Neural cell (in vitro differentiated cells): ENCODE results near the gene APOM. TPM values are rescaled to one million over a fixed set of nuclear protein-coding genes. Genes with fewer than 3 reads are reported as not detected.

Experiments used
- H2AFZ ChIP-seq: fragments of 200-600, 300-800 bp; sonication (generic), shearing (Covaris generic); 2 replicates; pipeline ENCODE4 v1.6.0; 2014; ENCODE audit warnings: low read depth, mild to moderate bottlenecking, antibody characterized with exemption, low read length, moderate library complexity
- H3F3A ChIP-seq: fragments of 200-600 bp; shearing (Covaris generic); 2 replicates; pipeline ENCODE4 v1.6.1; 2016; ENCODE audit warnings: mild to moderate bottlenecking, moderate library complexity, mixed read lengths, antibody characterized with exemption, low read length; ENCODE audit not compliant: insufficient read depth, poor library complexity, severe bottlenecking
- H3K27ac ChIP-seq: fragments of 200-600, 300-800 bp; sonication (generic), shearing (Covaris generic); 2 replicates; pipeline ENCODE4 v1.5.1; 2014; ENCODE audit warnings: mild to moderate bottlenecking, low read length, moderate library complexity
- H3K27me3 ChIP-seq: fragments of 300-800, 200-600 bp; sonication (generic), shearing (Covaris generic); 2 replicates; pipeline ENCODE4 v1.6.0; 2014; ENCODE audit warnings: mild to moderate bottlenecking, low read depth, low read length, moderate library complexity; ENCODE audit not compliant: insufficient read depth
- H3K36me3 ChIP-seq: fragments of 300-800, 200-600 bp; sonication (generic), shearing (Covaris generic); 2 replicates; pipeline ENCODE4 v1.5.1; 2014; ENCODE audit warnings: mild to moderate bottlenecking, antibody characterized with exemption, low read length, moderate library complexity; ENCODE audit not compliant: insufficient read depth
- H3K4me2 ChIP-seq: fragments of 300-800, 200-600 bp; sonication (generic), shearing (Covaris generic); 2 replicates; pipeline ENCODE4 v1.6.0; 2014; ENCODE audit warnings: mild to moderate bottlenecking, low read length
- H3K4me3 ChIP-seq: fragments of 300-800, 200-600 bp; sonication (generic), shearing (Covaris generic); 2 replicates; pipeline ENCODE4 v1.5.1; 2014; ENCODE audit warnings: mild to moderate bottlenecking, low read length, moderate library complexity
- H3K79me2 ChIP-seq: fragments of 200-600 bp; shearing (Covaris generic); replicated peaks from 2 replicates; pipeline ENCODE4 v1.6.0; 2014; ENCODE audit warnings: mild to moderate bottlenecking, low read length, moderate library complexity; ENCODE audit not compliant: insufficient read depth
- H3K9ac ChIP-seq: fragments of 300-800, 200-600 bp; sonication (generic), shearing (Covaris generic); 2 replicates; pipeline ENCODE4 v1.6.1; 2016; ENCODE audit warnings: mild to moderate bottlenecking, low read length, mixed read lengths
- H3K9me2 ChIP-seq: fragments of 200-600 bp; shearing (Covaris generic); 2 replicates; pipeline ENCODE4 v1.6.1; 2016; ENCODE audit warnings: mild to moderate bottlenecking, low read length, mixed read lengths; ENCODE audit not compliant: insufficient read depth
- H3K9me3 ChIP-seq: fragments of 200-600, 300-800 bp; sonication (generic), shearing (Covaris generic); 2 replicates; pipeline ENCODE4 v1.6.1; 2016; ENCODE audit warnings: mild to moderate bottlenecking, mixed run types, low read length, moderate library complexity, mixed read lengths
- H4K20me1 ChIP-seq: fragments of 200-600 bp; shearing (Covaris generic); 2 replicates; pipeline ENCODE4 v1.6.1; 2016; ENCODE audit warnings: mild to moderate bottlenecking, mixed run types; ENCODE audit not compliant: insufficient read depth
- CTCF ChIP-seq: fragments of 450-650 bp; IDR thresholded peaks from 2 replicates; pipeline ENCODE4 v1.5.1; 2014; ENCODE audit warnings: antibody characterized with exemption, mild to moderate bottlenecking, moderate library complexity; ENCODE audit not compliant: poor library complexity, severe bottlenecking
- EP300 ChIP-seq: fragments of 450-650 bp; conservative IDR thresholded peaks from 2 replicates; pipeline ENCODE4 v1.6.1; 2014; ENCODE audit warnings: antibody characterized with exemption, mild to moderate bottlenecking, moderate library complexity; ENCODE audit not compliant: poor library complexity, severe bottlenecking
- EZH2 ChIP-seq: fragments of 200-600, 300-800 bp; shearing (Covaris generic), sonication (generic); IDR thresholded peaks from 2 replicates; pipeline ENCODE4 v1.6.1; 2014; ENCODE audit warnings: antibody characterized with exemption, low read length, borderline replicate concordance, mild to moderate bottlenecking; ENCODE audit not compliant: insufficient read depth, poor library complexity, severe bottlenecking
- MXI1 ChIP-seq: fragments of 450-650 bp; conservative IDR thresholded peaks from 2 replicates; pipeline ENCODE4 v1.6.1; 2014; ENCODE audit warnings: antibody characterized with exemption, mild to moderate bottlenecking; ENCODE audit not compliant: poor library complexity, severe bottlenecking
- POLR2AphosphoS5 ChIP-seq: IDR thresholded peaks from 2 replicates; pipeline ENCODE4 v1.6.1; 2012
- REST ChIP-seq: IDR thresholded peaks from 2 replicates; pipeline ENCODE4 v1.6.1; 2012; ENCODE audit warnings: borderline replicate concordance
- SMC3 ChIP-seq: fragments of 450-650 bp; conservative IDR thresholded peaks from 2 replicates; pipeline ENCODE4 v1.6.1; 2014; ENCODE audit warnings: antibody characterized with exemption, mild to moderate bottlenecking, moderate library complexity; ENCODE audit not compliant: poor library complexity
- TAF1 ChIP-seq: IDR thresholded peaks from 2 replicates; pipeline ENCODE4 v1.6.1; 2012; ENCODE audit warnings: low read depth
- polyA plus RNA-seq: library from polyadenylated mRNA; depleted of rRNA; stranded (reverse); fragments of >200 nt; gene quantifications from 2 replicates; pipeline ENCODE4 v1.2.3, GENCODE V29; 2014

The APOM gene
- polyA plus RNA-seq, 1 donor from 2014 or later: 4.4 TPM

GRCh38 chr6:31624070-31624469 is 31.6 kb upstream of the APOM start (continued):
- TF ChIP-seq EP300: no peak

- H3K9me2 ChIP-seq: no peaks in the 10 kb centered on the region
- H3F3A ChIP-seq: no peaks in the 10 kb centered on the region
- no peak overlapping the region for H3K9ac ChIP-seq
- peaks cover 40% of the 10 kb centered on the region for H3K79me2 ChIP-seq
- H4K20me1 ChIP-seq: no peaks in the 10 kb centered on the region
- peaks cover 5% of the 10 kb centered on the region for H3K36me3 ChIP-seq
- no peak overlapping the region for H3K27ac ChIP-seq
- no peaks in the 10 kb centered on the region for H3K27me3 ChIP-seq
- no peaks in the 10 kb centered on the region for H3K9me3 ChIP-seq
- H2AFZ ChIP-seq: no peak overlapping the region
- no peak for TF ChIP-seq TAF1
- no peak for TF ChIP-seq CTCF
- H3K4me3 ChIP-seq: no peak overlapping the region
- no peak overlapping the region for H3K4me2 ChIP-seq
These were observed 28.7 kb upstream of the APOM start for GRCh38 chr6:31626952-31627351.

DNA sequence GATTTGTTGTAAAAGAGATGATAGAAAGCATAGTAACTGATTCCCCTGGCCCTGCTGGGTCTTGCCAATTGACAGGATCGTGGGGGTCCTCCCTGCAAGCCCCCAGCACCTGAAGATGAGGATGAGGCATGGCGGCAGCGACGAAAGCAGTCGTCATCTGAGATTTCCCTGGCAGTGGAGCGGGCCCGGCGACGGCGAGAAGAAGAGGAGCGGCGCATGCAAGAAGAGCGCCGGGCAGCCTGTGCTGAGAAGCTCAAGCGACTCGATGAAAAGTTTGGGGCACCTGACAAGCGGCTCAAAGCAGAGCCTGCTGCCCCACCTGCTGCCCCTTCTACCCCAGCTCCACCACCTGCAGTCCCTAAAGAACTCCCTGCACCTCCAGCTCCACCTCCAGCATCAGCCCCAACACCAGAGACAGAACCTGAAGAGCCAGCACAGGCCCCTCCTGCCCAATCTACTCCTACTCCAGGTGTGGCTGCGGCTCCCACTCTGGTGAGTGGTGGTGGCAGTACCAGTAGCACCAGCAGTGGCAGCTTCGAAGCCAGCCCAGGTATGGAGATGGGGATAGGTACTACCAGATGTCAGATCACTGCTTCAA is 27.9 kb upstream of the APOM start:
- H3K27ac ChIP-seq: no peak overlapping the region
- H3K9ac ChIP-seq: no peak overlapping the region
- H3K4me3 ChIP-seq: no peak overlapping the region
- H3K4me2 ChIP-seq: no peak overlapping the region
- peaks cover 32% of the 10 kb centered on the region for H3K79me2 ChIP-seq
- no peaks in the 10 kb centered on the region for H3F3A ChIP-seq
- no peaks in the 10 kb centered on the region for H4K20me1 ChIP-seq
- TF ChIP-seq POLR2AphosphoS5: no peak
- TF ChIP-seq EZH2: no peak
- no peak for TF ChIP-seq TAF1
- TF ChIP-seq MXI1: no peak
- no peak for TF ChIP-seq REST
- no peak for TF ChIP-seq SMC3
- peaks cover 5% of the 10 kb centered on the region for H3K36me3 ChIP-seq
- no peaks in the 10 kb centered on the region for H3K9me2 ChIP-seq
- no peaks in the 10 kb centered on the region for H3K27me3 ChIP-seq
- H3K9me3 ChIP-seq: no peaks in the 10 kb centered on the region
- H2AFZ ChIP-seq: no peak overlapping the region
